Psoas muscle (tissue), 8 donors: Measurements from ENCODE around the gene SLC43A2. TPM values are rescaled to one million over a fixed set of nuclear protein-coding genes. Genes with fewer than 3 reads are reported as not detected.
A peak's percentile ranks its signal among the peaks of the same experiment; 100 is the strongest.

Experiments used
- ATAC-seq, 4 donors: fragments of 200-7000 bp; cut with Tn5 transposase; one replicate each; pipeline ENCODE4 v1.9.1; 2020; ENCODE audit warnings: moderate library complexity in 3 of 4, mild to moderate bottlenecking in 2 of 4
- DNase-seq, 2 donors: peaks; one replicate each; pipeline ENCODE4 v3.0.0-alpha.2; 2020
- H3K27ac ChIP-seq: fragments of 200-600 bp; one replicate; pipeline ENCODE4 v1.8.0; 2022
- H3K27me3 ChIP-seq, 3 donors: fragments of 200-600 bp in 1 of 3; one replicate each; pipeline versions ENCODE4 v1.6.1 to v1.8.0; 2013 to 2022; ENCODE audit warnings: low read length in 2 of 3, mild to moderate bottlenecking in 2 of 3, moderate library complexity in 1 of 3; ENCODE audit not compliant: insufficient read depth in 3 of 3
- H3K36me3 ChIP-seq, 2 donors: fragments of 200-600 bp in 1 of 2; one replicate each; pipeline versions ENCODE4 v1.6.1 to v1.8.0; 2013 to 2022; ENCODE audit warnings: low read depth in 1 of 2, mild to moderate bottlenecking in 1 of 2, moderate library complexity in 1 of 2; ENCODE audit not compliant: insufficient read depth in 1 of 2
- H3K4me1 ChIP-seq: fragments of 200-600 bp; one replicate; pipeline ENCODE4 v1.8.0; 2022
- H3K4me3 ChIP-seq: fragments of 200-600 bp; one replicate; pipeline ENCODE4 v1.8.0; 2022; ENCODE audit warnings: mild to moderate bottlenecking
- H3K9me3 ChIP-seq: fragments of 200-600 bp; one replicate; pipeline ENCODE4 v1.8.0; 2022
- WGBS, 3 donors: extraction: QIAGEN DNeasy Blood & Tissue Kit; methylation state at CpG; one replicate each; pipeline versions ENCODE4 v1.1.6 to v1.1.7; 2013; 5-methylcytosine and 5-hydroxymethylcytosine counted together
- intact Hi-C, 2 donors: fragments of 100-400 bp; cut with DNase I; formaldehyde crosslinking; loops; one replicate each; pipeline versions ENCODE4 v1.11.0 to v1.14.2; 2022
- polyA plus RNA-seq, 3 donors: library from polyadenylated mRNA; stranded (reverse); fragments of 200-250 nt; gene quantifications; one replicate each; pipeline ENCODE4 v1.2.3, GENCODE V29; 2013
- total RNA-seq, 4 donors: library from RNA; stranded (reverse); fragmentation: NEBNext Ultra II Directional in 2 of 4; extraction: Animal tissue kit (Norgen Biotek cat#: 25700) in 2 of 4; gene quantifications; one replicate each; pipeline versions ENCODE4 v1.2.1 to v1.2.4, GENCODE V29; 2021 to 2023
- TF ChIP-seq, protein P1 (sequence below): fragments of 200-600 bp; IDR thresholded peaks from one replicate; pipeline ENCODE4 v1.8.0; 2022; ENCODE audit warnings: antibody characterized with exemption
- donor health status: healthy with polysubstance abuse.
- donor health status: DM: no; HTN: no; CAD: no; lungs with moderate emphysema.
- donor health status: Bipolar disorder and iron deficiency.
- donor health status: healthy.
- donor health status: DM: yes; HTN: yes; CAD: no.
- donor health status: DM: no; HTN: no; CAD: no.
- donor health status: DM: no; HTN: no; CAD: no.
- donor health status: DM: yes; HTN: yes; CAD: no.

Gene SLC43A2
- total and polyA plus RNA-seq, 7 donors, result 9.5 to 70.5 (median 21.7) TPM

DNA sequence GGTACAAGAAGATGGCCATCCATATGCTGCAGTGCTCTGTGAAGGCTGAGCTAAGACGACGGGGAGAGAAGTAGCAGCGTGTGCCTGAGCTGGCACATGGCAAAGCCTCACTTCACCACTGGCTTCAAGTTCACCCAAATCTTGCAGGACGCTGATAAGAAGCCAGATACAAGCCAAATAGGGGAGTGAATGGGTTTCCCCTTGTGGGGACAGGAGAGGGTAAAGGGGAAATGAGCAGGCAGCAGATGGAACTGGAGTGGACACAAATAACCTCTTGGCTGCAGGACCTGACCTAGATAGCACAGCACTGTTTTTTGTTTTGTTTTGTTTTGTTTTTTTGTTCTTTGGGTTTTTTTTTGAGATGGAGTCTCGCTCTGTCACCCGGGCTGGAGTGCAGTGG is 45.1 kb downstream of the SLC43A2 start:
- DNase-seq, result no peak

DNA sequence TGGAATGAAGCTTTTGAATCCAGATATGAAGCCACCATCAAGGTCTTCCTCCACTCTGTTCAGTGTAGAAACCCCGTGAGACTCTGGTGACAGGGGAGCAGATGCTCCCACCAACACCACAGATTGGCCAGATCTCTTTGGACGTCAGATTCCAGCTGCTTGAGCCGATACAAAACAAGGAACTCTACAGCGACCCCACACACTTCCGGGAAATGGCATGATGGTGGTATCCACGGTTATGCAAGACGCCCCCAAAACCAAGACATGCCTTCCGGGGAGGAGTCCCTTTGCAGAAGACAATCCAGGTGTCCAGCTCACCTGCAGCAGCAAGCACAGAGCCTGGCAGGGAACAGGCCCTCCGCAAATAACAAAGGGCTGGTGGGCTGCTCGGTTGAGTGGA is 46.3 kb downstream of the SLC43A2 start:
- no peak overlapping the region for H3K27ac ChIP-seq
- H3K4me1 ChIP-seq, result peaks cover 25% of the 10 kb centered on the region
- peaks cover 0 to 30% of the 10 kb centered on the region in 2 donors for H3K36me3 ChIP-seq
- H3K4me3 ChIP-seq, result no peak overlapping the region
- intact Hi-C loops, result no loop called here
- TF ChIP-seq, protein P1, sequence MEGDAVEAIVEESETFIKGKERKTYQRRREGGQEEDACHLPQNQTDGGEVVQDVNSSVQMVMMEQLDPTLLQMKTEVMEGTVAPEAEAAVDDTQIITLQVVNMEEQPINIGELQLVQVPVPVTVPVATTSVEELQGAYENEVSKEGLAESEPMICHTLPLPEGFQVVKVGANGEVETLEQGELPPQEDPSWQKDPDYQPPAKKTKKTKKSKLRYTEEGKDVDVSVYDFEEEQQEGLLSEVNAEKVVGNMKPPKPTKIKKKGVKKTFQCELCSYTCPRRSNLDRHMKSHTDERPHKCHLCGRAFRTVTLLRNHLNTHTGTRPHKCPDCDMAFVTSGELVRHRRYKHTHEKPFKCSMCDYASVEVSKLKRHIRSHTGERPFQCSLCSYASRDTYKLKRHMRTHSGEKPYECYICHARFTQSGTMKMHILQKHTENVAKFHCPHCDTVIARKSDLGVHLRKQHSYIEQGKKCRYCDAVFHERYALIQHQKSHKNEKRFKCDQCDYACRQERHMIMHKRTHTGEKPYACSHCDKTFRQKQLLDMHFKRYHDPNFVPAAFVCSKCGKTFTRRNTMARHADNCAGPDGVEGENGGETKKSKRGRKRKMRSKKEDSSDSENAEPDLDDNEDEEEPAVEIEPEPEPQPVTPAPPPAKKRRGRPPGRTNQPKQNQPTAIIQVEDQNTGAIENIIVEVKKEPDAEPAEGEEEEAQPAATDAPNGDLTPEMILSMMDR, result no peak
- H3K9me3 ChIP-seq, result no peaks in the 10 kb centered on the region
- no peaks in the 10 kb centered on the region for H3K27me3 ChIP-seq
- 85 to 89% (median 86%) methylated on average over 10 of the region's 10 CpGs for WGBS, 3 donors
- ATAC-seq (no peak), DNase-seq (no peak)

More for the DNA sequence above, 45.1 kb downstream of the SLC43A2 start:
- Histone ChIP-seq H3K4me3 (no peak overlapping the region), H3K27ac (peak overlapping the region; percentile 30), H3K36me3 (peaks cover 0 to 30% of the 10 kb centered on the region in 2 donors), H3K9me3 (no peaks in the 10 kb centered on the region), H3K27me3 (no peaks in the 10 kb centered on the region), H3K4me1 (peaks cover 16% of the 10 kb centered on the region)
- no peak for ATAC-seq
- 36 to 68% (median 48%) methylated on average over 6 of the region's 6 CpGs for WGBS, 3 donors
- intact Hi-C loops, result no loop called here
- TF ChIP-seq, protein P1, result no peak

DNA sequence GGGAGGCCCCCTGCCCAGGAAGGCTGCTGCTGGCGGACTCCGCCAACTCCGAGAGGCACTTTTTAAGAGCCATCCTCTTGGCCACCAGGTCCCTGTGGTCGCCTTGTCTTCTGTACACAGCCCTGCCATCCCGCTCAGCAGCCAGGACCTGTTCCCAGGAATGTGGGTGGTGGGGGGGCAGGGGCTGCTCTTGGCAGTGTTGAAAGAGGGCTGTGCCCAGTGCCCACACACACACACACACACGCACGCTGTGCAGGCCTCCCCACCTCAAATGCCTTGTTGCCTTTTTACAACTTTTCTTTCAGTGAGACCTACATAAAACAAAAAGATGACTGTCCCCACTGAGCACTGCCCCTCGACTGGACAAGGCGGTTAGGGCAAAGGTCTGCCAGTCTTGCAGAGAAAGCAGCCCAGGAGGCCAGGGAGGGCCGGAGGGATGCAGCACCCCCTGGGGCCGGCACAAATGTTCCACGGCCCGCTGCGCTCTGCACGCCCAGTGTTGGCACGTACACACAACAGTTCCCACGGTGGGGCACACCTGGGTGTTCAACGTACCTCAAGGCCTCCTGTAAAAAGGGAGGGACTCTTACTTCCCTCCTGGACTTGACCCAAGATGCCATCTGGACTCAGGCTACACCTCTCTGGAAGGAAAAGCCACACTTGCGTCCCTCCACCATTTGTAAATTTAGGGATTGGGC is 47.5 kb downstream of the SLC43A2 start:
- peak overlapping the region; percentile 34 for H3K27ac ChIP-seq

DNA sequence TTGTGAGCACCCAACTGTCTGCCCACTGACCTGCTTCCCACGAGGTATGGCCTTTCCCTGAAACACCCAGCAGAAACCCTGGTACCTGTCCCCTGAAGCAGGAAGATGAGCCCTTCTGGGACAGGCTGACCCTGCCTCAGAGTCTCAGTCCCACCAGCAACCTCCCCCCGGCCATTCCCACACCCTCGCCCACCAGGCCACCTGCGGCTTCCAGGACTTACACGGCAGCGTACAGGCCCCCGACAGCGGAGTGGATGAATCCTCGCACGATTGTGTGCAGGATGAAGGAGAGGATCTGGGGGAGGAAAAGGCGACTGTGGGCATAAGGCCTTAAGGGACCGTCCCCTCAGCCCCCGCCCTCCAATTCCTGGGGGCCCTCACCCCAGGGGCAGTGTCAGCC is 50.6 kb downstream of the SLC43A2 start:
- DNase-seq, result no peak
- H3K4me1 ChIP-seq, result peaks cover 41% of the 10 kb centered on the region

More for the DNA sequence above, 47.5 kb downstream of the SLC43A2 start:
- DNase-seq, result no peak
- TF ChIP-seq, protein P1, result no peak
- no peak for ATAC-seq
- 75 to 79% (median 76%) methylated on average over 19 of the region's 19 CpGs for whole genome bisulfite sequencing, 3 donors
- H3K27me3 ChIP-seq, result no peaks in the 10 kb centered on the region
- H3K9me3 ChIP-seq, result no peaks in the 10 kb centered on the region
- no peak overlapping the region for H3K4me3 ChIP-seq
- peaks cover 0 to 30% of the 10 kb centered on the region in 2 donors for H3K36me3 ChIP-seq
- intact Hi-C loops, result no loop called here
- H3K4me1 ChIP-seq, result peaks cover 25% of the 10 kb centered on the region

More for the DNA sequence above, 50.6 kb downstream of the SLC43A2 start:
- H3K27ac ChIP-seq, result peak overlapping the region; percentile 95
- 85 to 92% (median 86%) methylated on average over 13 of the region's 13 CpGs for WGBS, 3 donors
- no peak for ATAC-seq
- H3K4me3 ChIP-seq, result peak overlapping the region; percentile 11
- no peaks in the 10 kb centered on the region for H3K27me3 ChIP-seq
- H3K36me3 ChIP-seq, result peaks cover 0 to 15% of the 10 kb centered on the region in 2 donors
- no peaks in the 10 kb centered on the region for H3K9me3 ChIP-seq
- intact Hi-C loops, result loop anchor here in 1 of 2 donors (5.0 kb wide), 1 partner anchor 69 kb away; the partner anchor contains the start of genes RILP and SCARF1
- TF ChIP-seq, protein P1, result no peak
